ENCODE results near the gene GAK.
"Not testable (repeated sequence)": the region's sequence is repeated elsewhere in the genome, so short reads cannot be mapped to it uniquely, and the experiment has no call there.

GAK gene

DNA sequence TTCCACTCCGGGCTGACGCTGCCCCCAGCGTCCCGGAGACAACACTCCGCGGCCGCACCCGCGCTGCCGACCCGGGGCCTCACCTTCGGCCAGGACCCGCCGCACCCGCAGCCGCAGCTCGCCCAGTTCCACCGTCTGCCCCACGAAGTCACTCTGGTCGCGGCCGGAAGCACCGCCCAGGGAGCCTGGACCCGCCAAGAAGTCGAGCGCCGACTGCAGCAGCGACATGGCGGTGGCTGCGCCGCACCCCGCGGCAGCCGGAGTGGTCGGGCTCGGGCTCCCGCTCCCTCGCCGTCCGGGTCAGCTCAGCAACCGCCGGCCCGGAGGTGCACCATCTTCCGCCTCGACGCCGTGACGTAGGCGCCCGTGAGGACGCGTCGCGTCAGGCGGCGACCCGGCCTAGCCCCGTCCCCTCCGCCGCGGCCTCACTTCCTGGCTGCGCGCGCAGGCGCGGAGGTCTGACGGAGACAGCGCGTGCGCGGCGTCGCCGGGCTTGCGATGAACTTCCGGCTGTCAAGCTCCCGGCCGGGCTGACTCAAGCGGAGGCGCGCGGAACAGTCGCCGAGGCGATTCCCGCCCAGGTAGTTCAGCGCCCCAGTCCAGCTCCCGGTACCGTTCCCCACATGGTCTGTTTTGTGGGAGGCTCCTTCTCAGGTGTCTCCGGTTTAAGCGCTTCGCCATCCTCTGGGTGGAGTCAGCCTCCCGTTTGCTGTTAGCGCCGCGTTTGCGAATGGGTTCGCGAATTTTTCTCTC, at the start of gene GAK, which contains the start of gene TMEM175:
GAK (minus strand) TSS at position 357 of the 753 bp plus-strand sequence; CDS start at position 228, 129 bp downstream.
TMEM175 (plus strand) TSS at position 501 of the 753 bp plus-strand sequence. CDS start 15,280 bp downstream, outside the sequence.
- peak; percentile 83 for DNase-seq

- DNase-seq = no peak
These were observed 47.0 kb upstream of the GAK start for GRCh38 chr4:978957-979701.

GRCh38 chr4:976016-976415, 43.9 kb upstream of the GAK start:
- DNase-seq = not testable (repeated sequence)

DNA sequence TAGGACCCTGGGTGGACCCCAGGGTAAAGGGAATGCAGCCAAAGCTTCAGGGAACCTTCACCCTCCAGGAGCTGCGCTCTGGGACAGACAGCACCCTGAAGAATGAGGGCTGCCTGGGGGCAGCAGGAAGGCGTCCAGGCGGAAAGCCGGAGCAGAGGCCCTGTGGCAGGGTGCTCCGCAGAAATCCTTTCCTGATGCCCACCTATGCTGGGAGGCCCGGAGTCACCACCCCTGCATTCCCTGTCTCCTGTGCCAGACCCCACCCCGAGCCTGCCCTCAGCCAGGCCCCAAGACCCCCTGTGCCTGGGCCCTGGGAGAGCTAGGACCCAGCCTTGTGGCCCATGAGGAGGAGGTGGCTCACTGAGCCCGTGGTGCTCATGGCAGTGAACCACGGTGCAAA, 42.6 kb upstream of the GAK start:
- DNase-seq = no peak

- DNase-seq = no peak
These were observed 41.6 kb upstream of the GAK start, which contains the start of gene DGKQ for GRCh38 chr4:973431-974397. Gene DGKQ, minus strand, starts transcription at chr4:973569. Its CDS starts 87 bp downstream, at chr4:973482.

- DNase-seq = no peak
These were observed 40.7 kb upstream of the GAK start for GRCh38 chr4:972651-973424.

- no peak for DNase-seq
These were observed 39.8 kb upstream of the GAK start for GRCh38 chr4:971666-972500.

- no peak for DNase-seq
These were observed 38.9 kb upstream of the GAK start for GRCh38 chr4:970854-971520.

GRCh38 chr4:970046-970745, 38.1 kb upstream of the GAK start:
- DNase-seq = no peak

- no peak for DNase-seq
These were observed 36.7 kb upstream of the GAK start for GRCh38 chr4:968621-969394.

- no peak for DNase-seq
These were observed 36.1 kb upstream of the GAK start for GRCh38 chr4:968221-968620.

- DNase-seq = no peak
These were observed 35.3 kb upstream of the GAK start for GRCh38 chr4:967113-968104.

DNA sequence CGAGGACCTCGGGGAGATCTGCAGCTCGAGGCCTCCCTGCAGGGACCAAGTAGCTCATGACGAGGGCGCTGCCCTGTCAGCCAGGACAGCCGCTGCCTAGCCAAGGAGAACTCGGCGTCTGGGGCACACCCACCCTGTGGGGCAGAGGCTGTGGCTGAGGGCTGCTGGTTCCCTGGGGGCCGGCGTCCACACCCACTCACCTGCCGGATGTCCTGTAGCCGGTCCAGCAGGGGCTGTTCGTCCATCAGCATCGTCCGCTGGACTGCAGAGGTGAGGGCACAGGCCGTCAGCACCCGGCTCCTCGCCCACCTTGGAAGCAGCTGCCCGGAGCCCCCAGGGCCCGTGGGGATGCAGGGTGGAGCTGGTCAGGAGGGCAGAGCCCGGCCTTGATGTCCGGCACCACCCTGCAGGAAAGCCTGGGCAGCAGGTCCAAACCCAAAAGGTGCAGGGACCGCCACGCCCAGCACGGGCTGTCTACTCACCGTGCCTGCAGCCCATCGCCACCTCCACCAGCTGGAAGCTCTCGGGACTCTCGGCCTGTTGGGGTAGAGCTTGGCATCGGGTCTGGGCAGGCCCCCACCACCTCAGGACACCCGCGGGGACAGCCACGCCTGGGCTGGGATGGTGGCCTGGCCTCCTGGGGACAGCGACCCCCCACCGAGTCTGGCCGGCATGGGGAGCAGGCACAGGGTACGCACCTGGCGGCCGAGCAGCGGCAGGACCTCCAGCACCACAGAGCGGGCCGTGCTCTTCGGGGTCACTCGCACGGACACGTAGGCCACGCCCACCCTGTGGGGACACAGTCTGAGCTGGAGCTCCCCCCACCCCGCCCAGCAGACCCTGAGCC, 34.4 kb upstream of the GAK start:
- DNase-seq = no peak

GRCh38 chr4:965766-966134, 33.6 kb upstream of the GAK start:
- DNase-seq = no peak

GRCh38 chr4:965048-965765, 33.1 kb upstream of the GAK start:
- DNase-seq = no peak

Measured in NCI-H510A (cell line).